GM19397 (cell line): ENCODE measurements around the gene NFIA.

ENCODE experiments used
- ATAC-seq: cut with Tn5 transposase; IDR thresholded peaks from one replicate; pipeline ENCODE4 v1.9.1; 2021; ENCODE audit warnings: mild to moderate bottlenecking, moderate library complexity; ENCODE audit not compliant: unreplicated experiment

NFIA gene

GRCh38 chr1:61419196-61419595 lies 336.8 kb downstream of the NFIA start:
- ATAC-seq: no peak

- ATAC-seq: no peak
These were observed 337.3 kb downstream of the NFIA start for GRCh38 chr1:61419657-61420056.

- no peak for ATAC-seq
These were observed 337.9 kb downstream of the NFIA start for GRCh38 chr1:61420243-61420642.

GRCh38 chr1:61420909-61421835 lies 338.8 kb downstream of the NFIA start:
- ATAC-seq: no peak

- no peak for ATAC-seq
These were observed 341.3 kb downstream of the NFIA start for GRCh38 chr1:61423643-61424042.

- ATAC-seq: no peak
These were observed 342.0 kb downstream of the NFIA start for GRCh38 chr1:61424382-61424781.

- ATAC-seq: no peak
These were observed 342.7 kb downstream of the NFIA start for GRCh38 chr1:61425040-61425439.

- ATAC-seq: no peak
These were observed 343.9 kb downstream of the NFIA start for GRCh38 chr1:61426254-61426653.

GRCh38 chr1:61426885-61427284 lies 344.5 kb downstream of the NFIA start:
- no peak for ATAC-seq

- no peak for ATAC-seq
These were observed 345.1 kb downstream of the NFIA start for GRCh38 chr1:61427510-61427909.

- no peak for ATAC-seq
These were observed 345.8 kb downstream of the NFIA start for GRCh38 chr1:61428146-61428545.

GRCh38 chr1:61432616-61433388 lies 350.4 kb downstream of the NFIA start:
- no peak for ATAC-seq

- ATAC-seq: no peak
These were observed 351.3 kb downstream of the NFIA start for GRCh38 chr1:61433646-61434045.

GRCh38 chr1:61434276-61434675 lies 351.9 kb downstream of the NFIA start:
- ATAC-seq: no peak

- ATAC-seq: no peak
These were observed 352.9 kb downstream of the NFIA start for GRCh38 chr1:61435226-61435625.

GRCh38 chr1:61436016-61436415 lies 353.7 kb downstream of the NFIA start:
- ATAC-seq: no peak

- no peak for ATAC-seq
These were observed 354.2 kb downstream of the NFIA start for GRCh38 chr1:61436491-61437120.

- ATAC-seq: no peak
These were observed 356.9 kb downstream of the NFIA start for GRCh38 chr1:61439234-61439633.

- no peak for ATAC-seq
These were observed 359.4 kb downstream of the NFIA start for GRCh38 chr1:61441723-61442262.

- ATAC-seq: no peak
These were observed 360.2 kb downstream of the NFIA start for GRCh38 chr1:61442544-61442943.

- no peak for ATAC-seq
These were observed 361.9 kb downstream of the NFIA start for GRCh38 chr1:61444288-61444687.
